Mucosa of stomach (tissue), 1 donor: ENCODE results near the gene PATJ.
A peak's percentile ranks its signal among the peaks of the same experiment; 100 is the strongest.
"Not testable (repeated sequence)": the region's sequence is repeated elsewhere in the genome, so short reads cannot be mapped to it uniquely, and the experiment has no call there.

Source experiments
- H3K27me3 ChIP-seq: one replicate; pipeline ENCODE4 v1.7.0; 2013; ENCODE audit warnings: mild to moderate bottlenecking, low read length; ENCODE audit not compliant: control insufficient read depth, insufficient read depth
- H3K36me3 ChIP-seq: one replicate; pipeline ENCODE4 v1.7.0; 2013; ENCODE audit warnings: low read length; ENCODE audit not compliant: control insufficient read depth, insufficient read depth
- H3K4me1 ChIP-seq: one replicate; pipeline ENCODE4 v1.7.0; 2013; ENCODE audit warnings: mild to moderate bottlenecking, low read length; ENCODE audit not compliant: control insufficient read depth, insufficient read depth
- H3K4me3 ChIP-seq: one replicate; pipeline ENCODE4 v1.7.0; 2013; ENCODE audit warnings: low read length
- H3K9ac ChIP-seq: one replicate; pipeline ENCODE4 v1.7.0; 2013; ENCODE audit warnings: mild to moderate bottlenecking, low read length, moderate library complexity
- H3K9me3 ChIP-seq: one replicate; pipeline ENCODE4 v1.7.0; 2013; ENCODE audit warnings: mild to moderate bottlenecking, low read length, moderate library complexity; ENCODE audit not compliant: control insufficient read depth
- donor health status: Pancreatic carcinoma.

Gene PATJ

GRCh38 chr1:61741711-61742619, at the start of gene PATJ:
Gene PATJ (plus strand): TSS chr1:61742480. CDS start chr1:61762893, 20,413 bp downstream.
- Histone ChIP-seq H3K9me3 (no peaks in the 10 kb centered on the region), H3K4me3 (peak within 1 kb of the TSS; percentile 74), H3K36me3 (no peaks in the 10 kb centered on the region), H3K4me1 (peaks cover 10% of the 10 kb centered on the region), H3K9ac (peak within 1 kb of the TSS; percentile 98), H3K27me3 (no peaks in the 10 kb centered on the region)

GRCh38 chr1:61699911-61700851, 42.1 kb upstream of the PATJ start:
- no peaks in the 10 kb centered on the region for H3K36me3 ChIP-seq
- no peak overlapping the region for H3K9ac ChIP-seq

GRCh38 chr1:61708953-61709907, 33.0 kb upstream of the PATJ start:
- peaks cover 8% of the 10 kb centered on the region for H3K4me1 ChIP-seq
- H3K27me3 ChIP-seq, result no peaks in the 10 kb centered on the region
- no peak overlapping the region for H3K4me3 ChIP-seq
- no peaks in the 10 kb centered on the region for H3K9me3 ChIP-seq
- no peak overlapping the region for H3K9ac ChIP-seq
- no peaks in the 10 kb centered on the region for H3K36me3 ChIP-seq

More at GRCh38 chr1:61699911-61700851, 42.1 kb upstream of the PATJ start:
- Histone ChIP-seq H3K9me3 (no peaks in the 10 kb centered on the region), H3K27me3 (no peaks in the 10 kb centered on the region), H3K4me1 (no peaks in the 10 kb centered on the region), H3K4me3 (no peak overlapping the region)

GRCh38 chr1:61709908-61710289, 32.4 kb upstream of the PATJ start:
- Histone ChIP-seq H3K4me3 (no peak overlapping the region), H3K36me3 (no peaks in the 10 kb centered on the region), H3K27me3 (no peaks in the 10 kb centered on the region)

GRCh38 chr1:61711257-61711656, 31.0 kb upstream of the PATJ start:
- not testable (repeated sequence) for H3K27me3 ChIP-seq, H3K9me3 ChIP-seq, H3K4me1 ChIP-seq

More at GRCh38 chr1:61709908-61710289, 32.4 kb upstream of the PATJ start:
- Histone ChIP-seq H3K9ac (no peak overlapping the region), H3K4me1 (peaks cover 8% of the 10 kb centered on the region), H3K9me3 (no peaks in the 10 kb centered on the region)

GRCh38 chr1:61711969-61712368, 30.3 kb upstream of the PATJ start:
- Histone ChIP-seq H3K4me3 (no peak overlapping the region), H3K9me3 (no peaks in the 10 kb centered on the region), H3K36me3 (no peaks in the 10 kb centered on the region), H3K27me3 (no peaks in the 10 kb centered on the region), H3K4me1 (peaks cover 8% of the 10 kb centered on the region), H3K9ac (no peak overlapping the region)

More at GRCh38 chr1:61711257-61711656, 31.0 kb upstream of the PATJ start:
- not testable (repeated sequence) for H3K4me3 ChIP-seq, H3K36me3 ChIP-seq, H3K9ac ChIP-seq

- not testable (repeated sequence) for H3K9me3 ChIP-seq, H3K27me3 ChIP-seq, H3K36me3 ChIP-seq, H3K4me3 ChIP-seq, H3K9ac ChIP-seq, H3K4me1 ChIP-seq
Observed at GRCh38 chr1:61718996-61719663, 23.1 kb upstream of the PATJ start.

GRCh38 chr1:61724506-61724812, 17.8 kb upstream of the PATJ start:
- Histone ChIP-seq H3K27me3 (no peaks in the 10 kb centered on the region), H3K9me3 (no peaks in the 10 kb centered on the region), H3K4me3 (peak overlapping the region; percentile 87), H3K9ac (peak overlapping the region; percentile 99), H3K4me1 (no peaks in the 10 kb centered on the region), H3K36me3 (no peaks in the 10 kb centered on the region)

- no peaks in the 10 kb centered on the region for H3K27me3 ChIP-seq
- peak within 1 kb of the TSS; percentile 87 for H3K4me3 ChIP-seq
- H3K9me3 ChIP-seq, result no peaks in the 10 kb centered on the region
- no peaks in the 10 kb centered on the region for H3K36me3 ChIP-seq
- peak within 1 kb of the TSS; percentile 99 for H3K9ac ChIP-seq
- H3K4me1 ChIP-seq, result no peaks in the 10 kb centered on the region
Observed at GRCh38 chr1:61724813-61725694, 17.2 kb upstream of the PATJ start, which contains the start of gene TM2D1. Gene TM2D1 (minus strand): TSS chr1:61725141. CDS start chr1:61725120, 21 bp downstream.

- Histone ChIP-seq H3K27me3 (no peaks in the 10 kb centered on the region), H3K9ac (no peak overlapping the region), H3K9me3 (no peaks in the 10 kb centered on the region), H3K4me3 (no peak overlapping the region), H3K4me1 (no peaks in the 10 kb centered on the region), H3K36me3 (no peaks in the 10 kb centered on the region)
Observed at GRCh38 chr1:61727544-61727943, 14.7 kb upstream of the PATJ start.
